ENCODE measurements around the gene ADAMTS12.
"Not testable (repeated sequence)": the region's sequence is repeated elsewhere in the genome, so short reads cannot be mapped to it uniquely, and the experiment has no call there.

Gene ADAMTS12

DNA sequence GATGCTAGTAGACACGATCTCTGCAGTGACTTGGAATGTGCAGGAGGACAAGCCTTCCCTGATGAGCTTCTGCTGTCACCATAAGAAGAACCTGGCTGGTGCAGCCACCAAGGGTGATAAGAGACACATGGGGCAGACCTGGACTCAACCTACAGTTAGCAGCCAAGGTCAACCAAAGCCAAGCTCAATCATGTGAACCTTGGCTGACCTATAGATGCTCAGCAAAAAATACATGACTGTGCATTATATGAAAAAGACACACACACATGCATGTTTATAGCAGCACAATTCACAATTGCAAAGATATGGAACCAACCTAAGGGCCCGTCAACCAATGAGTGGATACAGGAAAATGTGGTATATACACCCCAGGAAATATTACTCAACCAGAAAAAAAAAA lies 364.1 kb downstream of the ADAMTS12 start:
- H3K27ac ChIP-seq (ENCODE audit: low read depth, low read length) = no peak overlapping the region
- H3K9ac ChIP-seq (ENCODE audit: low read length) = no peak overlapping the region
- no peaks in the 10 kb centered on the region for H3K27me3 ChIP-seq (ENCODE audit: control insufficient read depth, insufficient read depth, low read length)
- H3K4me1 ChIP-seq (ENCODE audit: control insufficient read depth, insufficient read depth, low read length) = no peaks in the 10 kb centered on the region
- H3K4me3 ChIP-seq (ENCODE audit: low read depth, low read length) = no peak overlapping the region
- no peaks in the 10 kb centered on the region for H3K9me3 ChIP-seq (ENCODE audit: control insufficient read depth, insufficient read depth, low read depth, low read length)
- no peaks in the 10 kb centered on the region for H3K36me3 ChIP-seq (ENCODE audit: control insufficient read depth, insufficient read depth, low read length)

DNA sequence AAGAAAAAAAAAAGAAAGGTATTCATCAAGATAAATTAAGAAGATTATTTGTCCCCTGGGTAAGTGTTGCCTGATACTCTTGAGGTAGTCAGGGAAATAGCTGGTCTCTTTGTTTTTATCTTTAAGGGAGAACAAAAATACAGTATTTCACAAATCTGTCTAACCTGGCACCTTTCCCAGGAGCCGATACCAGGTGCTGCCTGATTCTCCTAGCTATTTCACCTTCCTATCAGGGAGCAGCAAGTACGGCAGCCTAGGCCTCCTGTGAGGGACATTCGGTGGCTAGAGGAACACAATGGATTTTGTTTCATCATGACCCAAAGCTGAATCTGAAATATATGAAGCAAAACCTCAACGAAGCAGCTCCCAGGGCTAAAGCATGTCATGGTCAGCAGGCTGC lies 365.0 kb downstream of the ADAMTS12 start:
- H3K4me1 ChIP-seq (ENCODE audit: control insufficient read depth, insufficient read depth, low read length) = no peaks in the 10 kb centered on the region
- H3K9ac ChIP-seq (ENCODE audit: low read length) = no peak overlapping the region
- no peaks in the 10 kb centered on the region for H3K27me3 ChIP-seq (ENCODE audit: control insufficient read depth, insufficient read depth, low read length)
- no peak overlapping the region for H3K27ac ChIP-seq (ENCODE audit: low read depth, low read length)
- H3K4me3 ChIP-seq (ENCODE audit: low read depth, low read length) = no peak overlapping the region
- no peaks in the 10 kb centered on the region for H3K36me3 ChIP-seq (ENCODE audit: control insufficient read depth, insufficient read depth, low read length)
- H3K9me3 ChIP-seq (ENCODE audit: control insufficient read depth, insufficient read depth, low read depth, low read length) = no peaks in the 10 kb centered on the region

DNA sequence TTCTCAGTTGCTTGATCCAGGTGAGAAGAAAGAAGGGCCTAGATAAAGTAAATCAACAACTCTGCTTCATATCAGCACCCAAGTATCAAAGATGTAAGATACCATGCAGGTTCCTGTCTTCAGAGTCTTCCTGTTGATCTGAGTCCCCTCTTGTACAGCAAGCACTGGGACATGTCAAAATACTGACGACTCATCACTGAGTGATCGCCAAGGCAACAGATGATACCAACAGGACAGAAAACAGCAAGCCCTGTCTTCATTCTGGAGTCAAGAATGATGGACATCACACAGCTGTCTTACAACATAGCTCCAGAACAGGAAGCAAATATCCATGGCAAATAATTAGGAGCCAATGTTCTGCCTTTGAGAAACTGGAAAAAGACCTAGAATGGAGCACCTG lies 367.3 kb downstream of the ADAMTS12 start:
- Histone ChIP-seq H3K27me3 (ENCODE audit: control insufficient read depth, insufficient read depth, low read length) (no peaks in the 10 kb centered on the region), H3K27ac (ENCODE audit: low read depth, low read length) (no peak overlapping the region), H3K36me3 (ENCODE audit: control insufficient read depth, insufficient read depth, low read length) (no peaks in the 10 kb centered on the region), H3K4me1 (ENCODE audit: control insufficient read depth, insufficient read depth, low read length) (no peaks in the 10 kb centered on the region), H3K4me3 (ENCODE audit: low read depth, low read length) (no peak overlapping the region), H3K9ac (ENCODE audit: low read length) (no peak overlapping the region), H3K9me3 (ENCODE audit: control insufficient read depth, insufficient read depth, low read depth, low read length) (no peaks in the 10 kb centered on the region)

DNA sequence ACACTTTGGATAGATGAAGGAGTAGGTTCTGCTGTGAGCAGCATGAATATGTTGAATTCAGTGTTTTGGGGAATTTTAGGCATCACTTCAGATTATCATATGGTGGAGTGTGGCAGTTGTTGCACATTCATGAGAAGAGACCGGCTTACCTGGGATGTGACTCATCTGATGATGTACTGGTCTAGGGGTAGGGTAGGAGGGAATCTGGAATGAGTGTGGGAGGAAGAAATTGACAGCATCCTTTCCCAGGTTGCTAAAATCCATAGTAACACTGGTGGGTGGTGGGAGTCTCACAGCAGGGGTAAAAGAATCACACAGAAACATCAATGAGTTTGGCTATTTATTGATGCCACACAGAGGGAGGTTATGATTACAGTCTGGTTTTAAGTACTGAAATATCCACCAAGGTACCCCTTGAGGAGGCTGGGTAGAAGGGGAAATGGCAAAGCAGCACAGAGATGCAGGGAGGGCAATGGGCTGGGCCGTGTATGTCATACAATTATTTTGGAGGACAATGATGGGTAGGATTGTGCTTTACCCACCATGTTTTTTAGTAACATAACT lies 368.5 kb downstream of the ADAMTS12 start:
- Histone ChIP-seq H3K36me3 (ENCODE audit: control insufficient read depth, insufficient read depth, low read length) (no peaks in the 10 kb centered on the region), H3K9ac (ENCODE audit: low read length) (no peak overlapping the region), H3K4me3 (ENCODE audit: low read depth, low read length) (no peak overlapping the region), H3K4me1 (ENCODE audit: control insufficient read depth, insufficient read depth, low read length) (no peaks in the 10 kb centered on the region), H3K27me3 (ENCODE audit: control insufficient read depth, insufficient read depth, low read length) (no peaks in the 10 kb centered on the region), H3K27ac (ENCODE audit: low read depth, low read length) (no peak overlapping the region), H3K9me3 (ENCODE audit: control insufficient read depth, insufficient read depth, low read depth, low read length) (peaks cover 11% of the 10 kb centered on the region; the same call in 1 of the 2 replicates)

DNA sequence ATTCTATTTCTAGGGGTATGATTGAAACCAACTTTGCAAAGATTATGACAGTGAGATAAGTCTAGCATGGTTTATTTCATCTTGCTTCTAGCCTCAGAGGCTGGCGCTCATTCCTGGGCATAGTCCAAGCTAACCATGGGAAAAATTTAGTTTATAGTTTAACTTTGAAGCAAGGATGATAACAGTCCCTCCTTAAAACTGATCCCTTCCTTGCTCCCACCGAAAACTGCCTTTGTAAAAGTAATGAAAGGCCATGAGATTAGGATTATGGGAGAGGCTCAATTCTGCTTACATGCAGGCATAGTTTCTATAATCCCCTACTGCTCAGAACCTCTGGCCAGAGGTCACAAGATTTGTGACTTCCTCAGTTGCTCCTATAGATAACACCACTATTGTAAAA lies 375.4 kb downstream of the ADAMTS12 start:
- Histone ChIP-seq H3K4me1 (ENCODE audit: control insufficient read depth, insufficient read depth, low read length) (no peaks in the 10 kb centered on the region), H3K27ac (ENCODE audit: low read depth, low read length) (no peak overlapping the region), H3K9ac (ENCODE audit: low read length) (no peak overlapping the region), H3K27me3 (ENCODE audit: control insufficient read depth, insufficient read depth, low read length) (no peaks in the 10 kb centered on the region), H3K9me3 (ENCODE audit: control insufficient read depth, insufficient read depth, low read depth, low read length) (peaks cover 12% of the 10 kb centered on the region; the same call in 1 of the 2 replicates), H3K36me3 (ENCODE audit: control insufficient read depth, insufficient read depth, low read length) (no peaks in the 10 kb centered on the region), H3K4me3 (ENCODE audit: low read depth, low read length) (no peak overlapping the region)

DNA sequence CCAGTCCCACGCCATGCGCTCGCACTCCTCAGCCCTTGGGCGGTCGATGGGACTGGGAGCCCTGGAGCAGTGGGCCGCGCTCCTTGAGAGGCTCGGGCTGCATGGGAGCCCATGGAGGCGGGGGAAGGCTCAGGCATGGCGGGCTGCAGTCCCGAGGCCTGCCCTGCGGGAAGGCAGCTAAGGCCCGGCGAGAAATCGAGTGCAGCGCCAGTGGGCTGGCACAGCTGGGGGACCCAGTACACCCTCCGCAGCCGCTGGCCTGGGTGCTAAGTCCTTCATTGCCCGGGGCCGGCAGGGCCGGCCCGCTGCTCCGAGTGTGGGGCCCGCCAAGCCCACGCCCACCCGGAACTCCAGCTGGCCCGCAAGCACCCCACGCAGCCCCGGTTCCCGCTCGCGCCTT lies 376.4 kb downstream of the ADAMTS12 start:
- peaks cover 12% of the 10 kb centered on the region; the same call in 1 of the 2 replicates for H3K9me3 ChIP-seq (ENCODE audit: control insufficient read depth, insufficient read depth, low read depth, low read length)
- H3K27ac ChIP-seq (ENCODE audit: low read depth, low read length); H3K9ac ChIP-seq (ENCODE audit: low read length); H3K4me1 ChIP-seq (ENCODE audit: control insufficient read depth, insufficient read depth, low read length); H3K36me3 ChIP-seq (ENCODE audit: control insufficient read depth, insufficient read depth, low read length); H3K27me3 ChIP-seq (ENCODE audit: control insufficient read depth, insufficient read depth, low read length); H3K4me3 ChIP-seq (ENCODE audit: low read depth, low read length): not testable (repeated sequence)

DNA sequence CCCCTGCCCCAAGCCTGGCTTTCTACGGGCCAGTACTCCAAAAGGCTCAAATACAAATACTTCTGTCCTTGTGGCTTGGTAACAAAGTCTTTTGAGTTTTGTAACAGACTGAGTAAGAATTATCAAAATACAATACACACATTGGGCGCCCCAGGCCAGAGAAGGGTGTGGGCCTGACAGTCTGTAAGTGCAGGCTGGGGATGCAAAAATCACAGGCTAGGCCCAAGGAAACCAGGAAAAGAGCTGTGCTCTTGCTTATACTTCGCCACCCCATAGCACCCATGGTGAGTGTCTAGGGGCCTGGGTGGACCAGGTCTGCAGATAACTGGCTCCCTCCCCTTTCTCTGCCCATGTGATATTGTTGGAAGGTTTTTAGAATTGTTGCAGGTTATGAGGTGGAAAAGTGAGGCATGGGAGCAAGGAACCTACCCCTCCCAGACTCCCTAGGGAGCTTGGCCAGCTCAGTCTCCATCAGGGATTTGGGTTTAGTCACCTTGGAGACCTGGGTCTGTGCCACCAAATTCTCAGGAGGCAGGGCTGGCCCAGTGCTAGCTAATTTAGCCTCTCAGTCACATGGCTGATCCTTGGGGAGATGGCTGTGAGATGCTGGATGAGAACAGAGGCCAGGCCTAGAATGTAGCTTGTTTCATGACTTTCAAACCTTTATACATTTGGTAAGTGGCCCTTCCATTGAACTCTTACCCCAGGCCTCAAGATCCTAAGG lies 378.2 kb downstream of the ADAMTS12 start:
- H3K4me1 ChIP-seq (ENCODE audit: control insufficient read depth, insufficient read depth, low read length) = no peaks in the 10 kb centered on the region
- H3K36me3 ChIP-seq (ENCODE audit: control insufficient read depth, insufficient read depth, low read length) = no peaks in the 10 kb centered on the region
- H3K4me3 ChIP-seq (ENCODE audit: low read depth, low read length) = no peak overlapping the region
- no peak overlapping the region for H3K27ac ChIP-seq (ENCODE audit: low read depth, low read length)
- no peak overlapping the region for H3K9ac ChIP-seq (ENCODE audit: low read length)
- no peaks in the 10 kb centered on the region for H3K27me3 ChIP-seq (ENCODE audit: control insufficient read depth, insufficient read depth, low read length)
- H3K9me3 ChIP-seq (ENCODE audit: control insufficient read depth, insufficient read depth, low read depth, low read length) = peaks cover 4% of the 10 kb centered on the region; the same call in 1 of the 2 replicates

DNA sequence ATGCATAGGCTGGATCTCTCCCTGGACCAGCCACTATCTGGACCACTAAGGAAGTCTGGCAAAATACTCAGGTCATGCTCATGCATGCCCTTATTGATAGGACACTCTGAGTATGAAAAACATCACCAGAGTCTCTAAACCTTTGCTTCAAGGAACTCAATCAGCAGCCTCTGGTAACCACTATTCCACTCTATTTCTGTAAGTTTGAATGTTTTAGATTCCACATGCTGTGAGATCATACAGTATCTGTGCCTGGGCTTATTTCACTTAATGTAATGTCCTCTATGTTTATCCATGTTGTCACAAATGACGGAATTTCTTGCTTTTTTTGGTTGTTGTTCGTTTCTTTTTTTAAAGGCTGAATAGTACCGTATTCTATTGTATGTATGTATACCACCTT lies 382.8 kb downstream of the ADAMTS12 start:
- Histone ChIP-seq H3K36me3 (ENCODE audit: control insufficient read depth, insufficient read depth, low read length) (no peaks in the 10 kb centered on the region), H3K27me3 (ENCODE audit: control insufficient read depth, insufficient read depth, low read length) (no peaks in the 10 kb centered on the region), H3K27ac (ENCODE audit: low read depth, low read length) (no peak overlapping the region), H3K4me1 (ENCODE audit: control insufficient read depth, insufficient read depth, low read length) (no peaks in the 10 kb centered on the region), H3K9me3 (ENCODE audit: control insufficient read depth, insufficient read depth, low read depth, low read length) (no peaks in the 10 kb centered on the region), H3K4me3 (ENCODE audit: low read depth, low read length) (no peak overlapping the region), H3K9ac (ENCODE audit: low read length) (no peak overlapping the region)

DNA sequence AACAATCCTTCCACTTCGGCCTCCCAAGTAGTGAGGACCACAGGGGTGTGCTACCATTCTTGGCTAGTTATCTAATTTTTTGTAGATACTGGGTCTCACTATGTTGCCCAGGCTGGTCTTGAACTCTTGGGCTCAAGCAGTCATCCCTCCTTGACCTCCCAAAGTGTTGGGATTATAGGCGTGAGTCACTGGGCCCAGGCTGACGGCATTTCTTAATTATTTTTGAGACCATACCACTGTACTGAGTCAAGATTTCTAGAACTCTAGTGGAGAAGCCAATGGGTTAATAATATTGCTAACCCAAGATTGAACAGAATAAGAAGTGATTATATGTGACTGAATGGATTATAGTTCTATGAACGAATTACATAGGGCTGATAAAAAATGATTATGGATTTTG lies 384.4 kb downstream of the ADAMTS12 start:
- H3K9ac ChIP-seq (ENCODE audit: low read length) = no peak overlapping the region

DNA sequence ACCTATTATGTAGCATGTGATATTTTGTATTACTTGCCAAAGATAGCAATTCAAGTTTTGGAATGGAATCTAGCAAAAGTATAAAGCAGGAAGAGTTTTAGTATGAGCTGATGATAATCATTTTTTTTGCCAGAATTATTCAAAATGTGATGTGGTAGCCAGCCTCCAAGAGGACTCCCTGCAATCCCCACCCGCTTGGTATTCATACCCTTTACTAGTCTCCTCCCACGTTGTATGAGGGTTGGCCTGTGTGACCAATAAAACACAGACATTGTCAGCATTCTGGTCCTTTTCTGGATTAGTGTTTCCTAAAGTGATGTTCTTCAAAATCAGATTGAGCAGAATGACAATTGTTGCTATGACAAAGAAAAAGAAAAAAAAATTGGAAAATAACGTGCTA lies 387.2 kb downstream of the ADAMTS12 start:
- H3K9ac ChIP-seq (ENCODE audit: low read length) = no peak overlapping the region
- no peaks in the 10 kb centered on the region for H3K9me3 ChIP-seq (ENCODE audit: control insufficient read depth, insufficient read depth, low read depth, low read length)
- H3K27me3 ChIP-seq (ENCODE audit: control insufficient read depth, insufficient read depth, low read length) = no peaks in the 10 kb centered on the region
- H3K36me3 ChIP-seq (ENCODE audit: control insufficient read depth, insufficient read depth, low read length) = no peaks in the 10 kb centered on the region
- no peak overlapping the region for H3K27ac ChIP-seq (ENCODE audit: low read depth, low read length)
- no peak overlapping the region for H3K4me3 ChIP-seq (ENCODE audit: low read depth, low read length)
- no peaks in the 10 kb centered on the region for H3K4me1 ChIP-seq (ENCODE audit: control insufficient read depth, insufficient read depth, low read length)

More for the DNA sequence above, 384.4 kb downstream of the ADAMTS12 start:
- no peaks in the 10 kb centered on the region for H3K36me3 ChIP-seq (ENCODE audit: control insufficient read depth, insufficient read depth, low read length)
- H3K4me1 ChIP-seq (ENCODE audit: control insufficient read depth, insufficient read depth, low read length) = no peaks in the 10 kb centered on the region
- no peaks in the 10 kb centered on the region for H3K9me3 ChIP-seq (ENCODE audit: control insufficient read depth, insufficient read depth, low read depth, low read length)
- H3K27ac ChIP-seq (ENCODE audit: low read depth, low read length) = no peak overlapping the region
- H3K27me3 ChIP-seq (ENCODE audit: control insufficient read depth, insufficient read depth, low read length) = no peaks in the 10 kb centered on the region
- no peak overlapping the region for H3K4me3 ChIP-seq (ENCODE audit: low read depth, low read length)

DNA sequence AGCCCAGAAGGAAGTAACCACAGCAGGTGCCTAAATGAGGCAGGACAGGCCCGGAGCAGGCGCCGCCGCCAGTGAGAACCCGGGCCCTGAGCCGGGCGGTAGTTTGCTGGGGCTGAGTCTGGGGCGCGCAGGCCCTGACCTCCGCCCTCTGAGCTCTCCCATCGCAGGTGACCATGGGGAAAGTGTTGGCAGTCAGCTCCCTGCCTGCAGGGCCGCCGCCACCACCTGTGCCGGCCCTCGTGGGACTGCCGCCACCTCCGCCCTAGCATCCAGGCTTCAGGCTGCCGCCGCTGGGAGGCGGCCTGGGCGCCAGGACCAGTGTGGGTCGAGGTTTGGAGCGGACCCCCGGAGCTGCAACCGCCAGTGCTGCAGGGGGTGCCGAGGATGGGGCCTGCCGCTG lies 389.9 kb downstream of the ADAMTS12 start:
- Histone ChIP-seq H3K36me3 (ENCODE audit: control insufficient read depth, insufficient read depth, low read length) (no peaks in the 10 kb centered on the region), H3K4me1 (ENCODE audit: control insufficient read depth, insufficient read depth, low read length) (no peaks in the 10 kb centered on the region), H3K4me3 (ENCODE audit: low read depth, low read length) (no peak overlapping the region), H3K27me3 (ENCODE audit: control insufficient read depth, insufficient read depth, low read length) (no peaks in the 10 kb centered on the region), H3K27ac (ENCODE audit: low read depth, low read length) (no peak overlapping the region), H3K9ac (ENCODE audit: low read length) (no peak overlapping the region), H3K9me3 (ENCODE audit: control insufficient read depth, insufficient read depth, low read depth, low read length) (no peaks in the 10 kb centered on the region)
